Natural killer cell (primary cell): ENCODE data around the gene USP35. TPM values are rescaled to one million over a fixed set of nuclear protein-coding genes. Genes with fewer than 3 reads are reported as not detected.

ENCODE experiments used
- ATAC-seq, 3 donors: fragments of 150-1000 bp in 2 of 3; fragments of 200-7000 bp in 1 of 3; cut with Tn5 transposase; 1 replicate in 1 of 3; 2 replicates in 2 of 3; pipeline ENCODE4 v1.10.0; 2021; ENCODE audit warnings: mild to moderate bottlenecking in 2 of 3, moderate library complexity in 2 of 3
- DNase-seq, 2 donors: peaks; one replicate each; pipeline versions ENCODE4 v3.0.0 to v3.0.0-alpha.2; 2013 to 2021; ENCODE audit warnings: mixed read lengths in 1 of 2
- H3K27ac ChIP-seq: one replicate; pipeline ENCODE4 v1.5.1; 2013; ENCODE audit warnings: mild to moderate bottlenecking, low read length
- H3K27me3 ChIP-seq: one replicate; pipeline ENCODE4 v1.6.1; 2013; ENCODE audit warnings: low read length; ENCODE audit not compliant: control insufficient read depth, insufficient read depth
- H3K36me3 ChIP-seq: one replicate; pipeline ENCODE4 v1.6.1; 2013; ENCODE audit warnings: low read length; ENCODE audit not compliant: control insufficient read depth, insufficient read depth
- H3K4me1 ChIP-seq: one replicate; pipeline ENCODE4 v1.6.1; 2013; ENCODE audit warnings: low read length; ENCODE audit not compliant: control insufficient read depth, insufficient read depth
- H3K4me3 ChIP-seq: one replicate; pipeline ENCODE4 v1.5.1; 2013; ENCODE audit warnings: low read length
- H3K9me3 ChIP-seq: one replicate; pipeline ENCODE4 v1.6.1; 2013; ENCODE audit warnings: low read length; ENCODE audit not compliant: control insufficient read depth, insufficient read depth
- H3K27ac Mint-ChIP-seq, 2 donors: one replicate each; pipeline ENCODE4 v1.8.0; 2022; ENCODE audit warnings: mild to moderate bottlenecking in 2 of 2, mixed read lengths in 2 of 2, moderate library complexity in 1 of 2
- H3K27me3 Mint-ChIP-seq, 2 donors: one replicate each; pipeline ENCODE4 v1.8.0; 2022; ENCODE audit warnings: low read depth in 2 of 2, mixed read lengths in 2 of 2
- H3K36me3 Mint-ChIP-seq: one replicate; pipeline ENCODE4 v1.8.0; 2022; ENCODE audit warnings: mixed read lengths
- H3K4me1 Mint-ChIP-seq, 2 donors: one replicate each; pipeline ENCODE4 v1.8.0; 2022; ENCODE audit warnings: mixed read lengths in 2 of 2
- H3K4me3 Mint-ChIP-seq: one replicate; pipeline ENCODE4 v1.8.0; 2022; ENCODE audit warnings: mild to moderate bottlenecking, moderate library complexity, mixed read lengths
- H3K9me3 Mint-ChIP-seq, 2 donors: one replicate each; pipeline ENCODE4 v1.8.0; 2022; ENCODE audit warnings: mixed read lengths in 2 of 2
- CTCF ChIP-seq: fragments of 200-600 bp; IDR thresholded peaks from one replicate; pipeline ENCODE4 v1.8.0; 2022; ENCODE audit warnings: antibody characterized with exemption
- WGBS: methylation state at CpG from one replicate; pipeline ENCODE4 v1.1.7; 2013; ENCODE audit warnings: missing lambda C conversion rate; ENCODE audit not compliant: insufficient coverage; 5-methylcytosine and 5-hydroxymethylcytosine counted together
- intact Hi-C: fragments of 100-400 bp; cut with micrococcal nuclease; formaldehyde crosslinking; loops from one replicate; pipeline ENCODE4 v1.14.2; 2022
- total RNA-seq, 4 donors: library from RNA; stranded (reverse); fragments of 120-200 nt in 1 of 4; gene quantifications; one replicate each; pipeline versions ENCODE4 v1.2.3 to v1.2.4, GENCODE V29; 2013 to 2022

Gene USP35
- total RNA-seq, 3 donors from 2014 or later (not counting 1 experiment from before 2014, with no cell fraction given), result 6.1 to 8.5 (median 8.1) TPM

DNA sequence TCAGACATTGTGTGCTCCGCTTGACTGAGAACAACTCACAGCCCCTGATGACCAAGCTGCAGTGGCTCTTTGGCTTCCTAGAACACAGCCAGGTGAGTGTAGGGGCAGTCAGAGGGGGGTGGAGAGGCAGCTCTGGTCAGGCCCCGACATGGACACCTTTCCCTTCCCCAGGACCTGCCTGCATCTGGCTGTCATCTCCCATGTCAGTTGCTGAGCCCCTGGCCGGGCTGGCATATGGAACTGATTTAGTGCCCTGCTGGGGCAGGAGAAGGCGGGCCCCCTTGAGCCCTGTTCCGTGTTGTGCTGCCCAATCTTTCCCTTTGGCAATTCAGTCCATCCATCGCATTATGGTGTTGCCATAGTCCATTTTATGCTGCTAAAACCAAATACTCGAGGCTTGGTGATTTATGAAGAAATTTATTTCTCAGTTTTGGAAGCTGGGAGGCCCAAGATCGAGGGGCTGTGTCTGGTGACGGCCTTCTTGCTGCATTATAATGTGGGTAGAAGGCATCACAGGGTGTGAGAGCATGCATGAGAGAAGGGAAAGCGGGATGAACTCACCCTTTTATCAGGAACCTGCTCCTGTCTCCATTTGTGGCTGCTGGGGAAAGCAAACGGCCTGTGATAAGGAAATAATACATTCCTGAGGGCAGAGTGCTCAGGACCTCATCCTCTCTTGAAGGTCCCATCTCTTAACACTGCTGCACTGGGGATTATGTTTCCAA, 19.0 kb downstream of the USP35 start:
- H3K27ac Mint-ChIP-seq, result no peak overlapping the region
- H3K9me3 Mint-ChIP-seq, result no peaks in the 10 kb centered on the region
- peaks cover 7% of the 10 kb centered on the region in 2 donors for H3K4me1 Mint-ChIP-seq

DNA sequence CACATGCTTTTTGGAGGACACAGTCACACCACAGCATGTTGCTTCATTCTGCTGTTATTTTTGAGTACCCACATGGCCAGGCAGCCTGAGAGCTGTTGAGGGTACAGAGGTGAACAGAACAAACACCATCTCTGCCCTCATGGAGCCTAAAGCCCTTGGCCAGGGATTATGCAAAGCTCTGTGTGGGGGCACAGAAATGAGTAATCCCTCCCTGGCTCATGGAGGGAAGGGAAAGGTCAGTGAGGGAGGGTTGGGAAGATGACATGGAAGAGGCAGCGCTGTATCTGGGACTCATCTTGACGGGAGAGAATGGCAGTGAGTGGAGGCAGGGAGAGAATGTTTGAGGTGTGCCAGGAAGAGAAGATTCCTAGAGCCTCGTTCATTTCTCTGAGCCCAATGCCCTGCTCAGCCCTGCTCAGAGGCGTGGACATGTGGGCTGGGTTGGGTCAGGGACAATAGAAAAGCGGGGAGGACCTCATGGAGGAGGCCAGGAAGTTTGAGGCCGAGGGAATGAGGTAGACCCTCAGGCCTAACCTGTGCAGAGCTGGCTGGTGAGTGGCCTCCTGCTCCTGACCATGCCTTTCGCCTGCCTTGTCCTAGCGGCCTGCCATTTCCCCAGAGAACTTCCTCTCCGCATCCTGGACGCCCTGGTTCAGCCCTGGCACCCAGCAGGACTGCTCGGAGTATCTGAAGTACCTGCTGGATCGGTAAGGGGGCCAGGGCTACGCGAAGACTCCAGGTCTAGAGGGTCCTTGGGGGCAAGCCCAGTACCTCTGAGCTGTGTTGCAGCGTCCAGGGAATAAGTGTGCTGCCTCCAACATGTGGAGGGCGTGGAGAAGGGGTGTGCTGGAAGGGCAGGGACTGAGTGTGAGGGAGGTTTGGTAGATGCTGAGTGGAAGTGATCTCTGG, 19.8 kb downstream of the USP35 start:
- Mint-ChIP-seq H3K27ac (no peak overlapping the region), H3K9me3 (no peaks in the 10 kb centered on the region), H3K4me3 (no peak overlapping the region), H3K36me3 (no peaks in the 10 kb centered on the region), H3K4me1 (no peaks in the 10 kb centered on the region), H3K27me3 (no peaks in the 10 kb centered on the region)
- WGBS, result 94% methylated on average over 16 of the region's 16 CpGs
- DNase-seq (no peak), ATAC-seq (no peak)
- Histone ChIP-seq H3K27ac (no peak overlapping the region), H3K4me3 (no peak overlapping the region), H3K27me3 (no peaks in the 10 kb centered on the region), H3K4me1 (peaks cover 2% of the 10 kb centered on the region), H3K36me3 (peaks cover 5% of the 10 kb centered on the region), H3K9me3 (no peaks in the 10 kb centered on the region)
- no peak for TF ChIP-seq CTCF
- intact Hi-C loops, result no loop called here

More for the DNA sequence above, 19.0 kb downstream of the USP35 start:
- Histone ChIP-seq H3K4me1 (peaks cover 10% of the 10 kb centered on the region), H3K27ac (no peak overlapping the region), H3K36me3 (peaks cover 5% of the 10 kb centered on the region), H3K9me3 (no peaks in the 10 kb centered on the region), H3K4me3 (no peak overlapping the region), H3K27me3 (no peaks in the 10 kb centered on the region)
- no peaks in the 10 kb centered on the region for H3K36me3 Mint-ChIP-seq
- TF ChIP-seq CTCF, result no peak
- H3K4me3 Mint-ChIP-seq, result no peak overlapping the region
- no peak for ATAC-seq
- 93% methylated on average over 11 of the region's 11 CpGs for WGBS
- H3K27me3 Mint-ChIP-seq, result no peaks in the 10 kb centered on the region
- intact Hi-C loops, result no loop called here
- DNase-seq, result no peak

- H3K36me3 ChIP-seq, result peaks cover 7% of the 10 kb centered on the region
- no peaks in the 10 kb centered on the region for H3K9me3 ChIP-seq
- intact Hi-C loops, result no loop called here
- no peaks in the 10 kb centered on the region for H3K4me1 ChIP-seq
- no peaks in the 10 kb centered on the region for H3K27me3 Mint-ChIP-seq
- no peaks in the 10 kb centered on the region for H3K4me1 Mint-ChIP-seq
- H3K27me3 ChIP-seq, result no peaks in the 10 kb centered on the region
- no peak for TF ChIP-seq CTCF
- no peak overlapping the region for H3K27ac Mint-ChIP-seq
- H3K36me3 Mint-ChIP-seq, result no peaks in the 10 kb centered on the region
- H3K9me3 Mint-ChIP-seq, result no peaks in the 10 kb centered on the region
- no peak overlapping the region for H3K27ac ChIP-seq
- no peak overlapping the region for H3K4me3 Mint-ChIP-seq
- no peak overlapping the region for H3K4me3 ChIP-seq
- 96% methylated on average over 18 of the region's 18 CpGs for WGBS
- no peak for ATAC-seq
- no peak for DNase-seq
Measured at GRCh38 chr11:78209478-78209877, 20.8 kb downstream of the USP35 start.
